GM12874 (cell line): ENCODE data around the gene LMAN2.

Experiments
- TF ChIP-seq, protein P1 (sequence below): IDR thresholded peaks from 2 replicates; pipeline ENCODE4 v1.5.1; 2011; ENCODE audit warnings: low read depth, mild to moderate bottlenecking, control low read depth, low read length, moderate library complexity; ENCODE audit not compliant: insufficient read depth

LMAN2 gene

DNA sequence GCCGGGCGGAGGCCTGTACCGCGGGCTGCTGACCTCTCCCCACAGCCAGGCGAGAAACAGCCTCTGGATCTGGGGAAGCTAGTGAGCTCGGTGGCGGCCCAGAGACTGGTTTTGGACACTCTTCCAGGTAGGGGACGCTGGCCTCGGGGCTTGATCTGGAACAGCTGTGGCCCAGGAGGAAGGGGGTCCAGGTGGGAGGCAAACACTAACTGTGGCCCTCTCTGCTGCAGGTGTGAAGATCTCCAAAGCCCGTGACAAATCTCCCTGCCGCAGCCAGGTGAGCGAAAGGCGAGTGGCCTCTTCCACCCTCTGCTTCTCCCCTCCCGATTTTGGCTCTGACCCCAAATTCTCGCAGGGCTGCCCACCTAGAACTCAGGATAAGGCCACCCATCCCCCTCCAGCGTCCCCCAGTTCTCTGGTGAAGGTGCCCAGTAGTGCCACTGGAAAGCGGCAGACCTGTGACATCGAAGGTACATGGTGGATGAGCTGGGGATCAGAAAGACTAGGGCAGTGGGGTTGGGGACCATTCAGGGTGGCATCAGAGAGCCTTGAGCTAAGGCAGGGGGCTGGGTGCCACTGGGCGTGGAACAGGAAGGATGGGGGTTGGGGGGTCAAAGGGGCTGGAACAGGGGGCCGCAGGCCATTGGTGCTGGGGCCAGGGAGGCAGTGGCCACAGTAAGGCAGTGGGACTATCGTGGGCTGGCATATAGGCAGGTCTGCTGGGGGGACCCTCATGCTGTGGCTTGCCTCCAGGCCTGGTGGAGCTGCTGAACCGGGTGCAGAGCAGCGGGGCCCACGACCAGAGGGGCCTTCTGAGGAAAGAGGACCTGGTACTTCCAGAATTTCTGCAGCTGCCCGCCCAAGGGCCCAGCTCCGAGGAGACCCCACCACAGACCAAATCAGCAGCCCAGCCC, 19.9 kb upstream of the LMAN2 start:
- TF ChIP-seq, protein P1, sequence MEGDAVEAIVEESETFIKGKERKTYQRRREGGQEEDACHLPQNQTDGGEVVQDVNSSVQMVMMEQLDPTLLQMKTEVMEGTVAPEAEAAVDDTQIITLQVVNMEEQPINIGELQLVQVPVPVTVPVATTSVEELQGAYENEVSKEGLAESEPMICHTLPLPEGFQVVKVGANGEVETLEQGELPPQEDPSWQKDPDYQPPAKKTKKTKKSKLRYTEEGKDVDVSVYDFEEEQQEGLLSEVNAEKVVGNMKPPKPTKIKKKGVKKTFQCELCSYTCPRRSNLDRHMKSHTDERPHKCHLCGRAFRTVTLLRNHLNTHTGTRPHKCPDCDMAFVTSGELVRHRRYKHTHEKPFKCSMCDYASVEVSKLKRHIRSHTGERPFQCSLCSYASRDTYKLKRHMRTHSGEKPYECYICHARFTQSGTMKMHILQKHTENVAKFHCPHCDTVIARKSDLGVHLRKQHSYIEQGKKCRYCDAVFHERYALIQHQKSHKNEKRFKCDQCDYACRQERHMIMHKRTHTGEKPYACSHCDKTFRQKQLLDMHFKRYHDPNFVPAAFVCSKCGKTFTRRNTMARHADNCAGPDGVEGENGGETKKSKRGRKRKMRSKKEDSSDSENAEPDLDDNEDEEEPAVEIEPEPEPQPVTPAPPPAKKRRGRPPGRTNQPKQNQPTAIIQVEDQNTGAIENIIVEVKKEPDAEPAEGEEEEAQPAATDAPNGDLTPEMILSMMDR: no peak

DNA sequence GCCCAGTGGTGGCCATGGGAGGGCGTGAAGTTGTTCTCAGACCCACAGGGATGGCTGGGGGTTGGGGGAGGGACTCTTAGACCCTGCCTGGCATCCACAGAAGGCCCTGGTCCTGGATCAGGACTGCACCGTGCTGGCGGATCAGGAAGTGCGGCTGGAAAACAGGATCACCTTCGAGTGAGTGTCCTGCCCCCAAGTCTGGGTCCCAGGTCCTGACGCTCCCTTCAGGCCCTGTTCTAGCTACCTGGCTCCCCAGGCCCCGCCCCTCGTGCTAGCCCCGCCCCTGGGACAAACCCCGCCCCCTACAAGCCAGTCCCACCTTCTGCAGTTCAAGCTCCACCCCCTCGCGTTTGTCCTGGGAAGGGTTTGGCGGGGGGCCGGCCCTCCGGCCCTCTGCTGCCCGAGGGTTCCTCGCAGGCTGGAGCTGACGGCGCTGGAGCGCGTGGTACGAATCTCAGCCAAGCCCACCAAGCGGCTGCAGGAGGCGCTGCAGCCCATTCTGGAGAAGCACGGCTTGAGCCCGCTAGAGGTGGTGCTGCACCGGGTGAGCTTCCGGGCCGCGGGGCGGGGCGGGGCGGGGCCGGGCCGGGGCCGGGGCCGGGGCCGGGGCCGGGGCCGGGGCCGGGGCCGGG, 19.1 kb upstream of the LMAN2 start:
- TF ChIP-seq, protein P1: 0 out of 2 replicates have a peak, but pooled peaks have one; percentile 1

DNA sequence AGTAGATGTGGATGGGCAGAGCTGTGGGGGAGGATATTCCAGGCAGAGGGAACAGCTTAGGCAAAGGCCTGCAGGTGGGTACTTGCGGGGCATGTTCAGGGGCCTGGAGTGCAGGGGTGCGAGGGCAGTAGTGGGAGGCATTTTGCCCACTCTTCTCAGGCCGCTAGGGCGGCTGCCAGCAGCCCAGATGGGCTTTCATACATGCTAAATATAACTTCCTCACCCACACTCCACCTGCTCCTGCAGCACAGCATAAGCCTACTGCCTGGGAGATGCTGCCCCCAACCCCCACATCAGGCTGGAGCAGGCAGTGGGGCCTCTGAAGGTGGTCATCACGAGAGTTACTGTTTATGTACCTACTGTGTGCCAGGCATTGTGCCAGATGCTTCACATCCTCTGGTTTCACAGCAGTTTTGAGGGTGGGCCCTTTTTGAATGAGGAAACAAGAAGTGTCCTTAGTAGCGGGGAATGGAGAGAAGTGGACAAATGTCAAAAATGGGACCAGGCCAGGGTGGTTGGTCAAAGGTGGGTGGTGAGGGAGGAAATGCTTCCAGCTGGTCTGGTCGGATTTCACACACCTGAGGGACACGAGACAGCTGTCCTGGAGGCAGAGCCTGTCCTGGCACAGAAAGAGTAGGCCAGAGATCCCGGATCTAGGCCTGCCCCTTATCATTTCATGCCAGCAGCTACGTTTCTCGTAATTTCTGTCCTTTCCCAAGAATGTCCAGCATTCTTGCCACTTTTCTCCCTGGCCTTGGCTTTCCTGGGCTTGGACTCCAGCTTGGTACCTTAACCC, 18.4 kb upstream of the LMAN2 start:
- TF ChIP-seq, protein P1: no peak

DNA sequence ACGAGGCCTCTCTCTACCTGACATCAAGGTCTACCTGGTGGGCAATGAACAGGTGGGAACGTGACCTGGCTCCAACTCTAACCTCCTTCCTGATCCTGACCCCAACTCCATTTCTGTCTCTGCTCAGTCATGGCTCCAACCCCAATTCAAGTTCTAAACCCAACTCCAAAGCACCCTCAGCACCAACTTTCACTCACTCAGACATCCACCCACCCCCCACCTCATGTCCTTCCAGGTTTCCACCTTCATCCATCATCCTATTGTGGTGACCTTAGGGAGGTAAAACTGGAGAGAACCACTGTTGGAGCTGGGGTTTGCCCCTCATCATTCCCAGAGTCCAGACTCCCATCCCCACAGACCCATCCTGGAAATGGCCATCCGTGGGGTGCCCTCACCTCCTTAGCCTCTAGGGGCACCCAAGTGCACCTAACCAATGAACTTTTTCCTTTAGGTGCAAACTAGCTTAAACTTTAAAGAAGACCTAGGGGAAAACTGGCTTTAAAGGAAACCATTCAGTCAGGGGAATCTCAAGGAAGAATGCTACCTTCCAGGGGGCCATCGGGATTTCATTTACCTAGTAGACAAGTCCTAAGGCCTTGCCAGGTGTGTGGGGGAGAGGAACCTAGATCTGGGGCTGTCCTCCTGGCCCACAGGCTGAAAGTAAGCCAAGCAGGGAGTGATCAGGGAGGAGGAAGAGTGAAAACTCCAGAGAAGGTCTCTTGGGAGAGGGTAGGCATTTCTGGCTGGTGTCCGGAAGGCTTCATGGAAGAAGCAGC, 17.6 kb upstream of the LMAN2 start:
- TF ChIP-seq, protein P1: peak; percentile 78

DNA sequence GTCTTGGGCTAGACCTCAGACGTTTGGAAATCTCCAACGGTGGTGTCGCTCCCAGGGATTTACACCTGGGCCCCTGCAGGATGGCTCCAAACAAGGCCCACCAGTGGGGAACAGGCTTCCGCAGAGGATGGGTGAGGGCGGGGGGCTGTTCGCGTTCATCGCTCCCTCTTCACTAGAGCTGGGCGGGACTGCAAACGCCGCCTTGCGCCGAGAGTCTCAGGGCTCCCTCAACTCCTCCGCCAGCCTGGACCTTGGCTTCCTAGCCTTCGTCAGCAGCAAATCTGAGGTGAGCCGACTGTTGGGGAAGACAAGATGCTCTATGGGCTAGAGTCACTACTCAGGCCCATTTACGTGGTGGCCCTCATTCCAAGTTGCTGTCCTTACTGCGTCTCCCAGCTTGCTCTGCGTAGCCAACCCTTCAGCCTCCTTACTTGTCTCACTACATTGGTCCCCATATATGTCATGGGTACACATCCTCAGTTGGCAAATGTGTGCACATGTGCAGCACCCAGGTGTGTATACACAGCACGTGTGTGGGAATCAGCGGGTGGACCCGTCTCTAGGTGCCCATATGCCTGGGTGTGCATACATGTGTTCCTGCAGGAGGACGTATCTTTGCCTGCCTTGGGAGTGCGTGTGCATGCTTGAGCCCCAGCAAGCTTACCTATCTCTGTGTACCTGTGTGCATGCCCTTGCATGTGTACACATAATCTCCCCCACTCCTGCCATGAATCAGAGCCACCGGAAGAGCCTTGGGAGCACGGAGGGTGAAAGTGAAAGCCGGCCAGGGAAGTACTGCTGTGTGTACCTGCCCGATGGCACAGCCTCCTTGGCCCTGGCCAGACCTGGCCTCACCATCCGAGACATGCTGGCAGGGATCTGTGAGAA, 16.8 kb upstream of the LMAN2 start:
- TF ChIP-seq, protein P1: no peak

DNA sequence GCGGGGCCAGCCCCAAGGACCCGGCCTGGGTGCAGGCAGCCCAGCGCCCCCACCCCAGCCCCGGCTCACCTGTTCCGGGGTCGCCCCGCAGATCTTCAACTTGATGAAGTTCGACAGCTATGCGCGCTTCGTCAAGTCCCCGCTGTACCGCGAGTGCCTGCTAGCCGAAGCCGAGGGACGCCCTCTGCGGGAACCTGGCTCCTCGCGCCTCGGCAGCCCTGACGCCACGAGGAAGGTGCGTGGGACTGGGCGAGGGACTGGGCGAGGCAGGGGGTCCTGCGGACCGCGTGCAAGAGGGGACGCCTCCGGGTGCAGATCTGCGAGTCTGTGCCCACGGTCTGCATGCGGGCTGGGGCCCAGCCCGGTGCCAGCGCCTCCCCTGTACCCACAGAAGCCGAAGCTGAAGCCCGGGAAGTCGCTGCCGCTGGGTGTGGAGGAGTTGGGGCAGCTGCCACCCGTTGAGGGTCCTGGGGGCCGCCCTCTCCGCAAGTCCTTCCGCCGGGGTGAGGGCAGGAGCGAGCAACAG, 15.9 kb upstream of the LMAN2 start:
- TF ChIP-seq, protein P1: no peak
